ENCODE measurements around the gene OTOS.

Gene OTOS

DNA sequence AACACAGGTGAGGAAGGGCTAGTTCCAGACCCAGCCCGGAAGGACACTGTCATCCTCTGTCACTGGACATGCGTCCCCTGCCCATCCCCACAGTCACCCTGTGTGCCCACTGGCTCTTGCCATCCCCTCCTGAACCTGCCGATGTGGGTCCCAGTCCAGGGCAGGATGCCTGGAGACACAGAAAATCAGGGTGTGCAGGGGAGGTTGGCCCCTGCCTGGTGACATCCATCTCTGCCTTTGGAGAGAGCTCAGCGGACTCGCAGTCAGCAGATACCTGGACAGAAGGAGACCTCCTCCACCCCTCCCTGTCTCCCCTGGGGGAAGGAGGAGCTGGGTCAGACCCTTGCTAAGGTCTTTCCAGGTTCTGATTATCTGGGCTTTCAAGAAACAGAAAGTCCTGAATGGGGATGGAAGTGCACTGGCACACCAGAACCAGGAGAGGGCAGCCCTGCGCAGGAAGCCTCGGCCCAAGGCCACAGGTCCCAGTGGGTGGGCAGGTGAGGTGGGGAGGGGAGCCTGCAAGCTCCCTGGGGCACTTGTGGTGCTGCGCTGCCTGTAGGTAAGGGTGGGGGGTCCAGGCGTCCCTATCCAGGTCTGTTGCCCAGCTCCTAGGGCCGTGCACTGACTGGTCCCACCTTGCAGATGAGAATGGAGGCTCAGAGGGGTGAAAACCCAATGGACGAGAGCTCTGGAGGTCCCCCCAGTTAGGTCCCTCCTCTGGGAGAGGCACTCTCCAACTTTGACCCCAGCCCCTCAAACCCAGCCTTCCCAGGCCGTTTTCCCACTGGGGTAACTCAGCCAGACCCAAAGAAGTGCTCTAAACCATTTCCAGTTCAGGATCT is 9.7 kb upstream of the OTOS start:
- WGBS, 2 experiments (ENCODE audit: insufficient coverage in 2 of 2), result 29 to 31% methylated on average over 8 of the region's 12 CpGs
- Histone ChIP-seq H3K4me1 (ENCODE audit: control insufficient read depth, insufficient read depth, low read length, poor library complexity, severe bottlenecking) (no peaks in the 10 kb centered on the region), H3K4me3 (ENCODE audit: extremely low read depth, insufficient read depth, low read length, poor library complexity, severe bottlenecking) (no peak overlapping the region), H3K36me3 (ENCODE audit: control insufficient read depth, insufficient read depth, low read length) (no peaks in the 10 kb centered on the region), H3K27ac (ENCODE audit: low read depth, low read length, severe bottlenecking) (no peak overlapping the region), H3K9me3 (ENCODE audit: control insufficient read depth, low read length) (no peaks in the 10 kb centered on the region)

DNA sequence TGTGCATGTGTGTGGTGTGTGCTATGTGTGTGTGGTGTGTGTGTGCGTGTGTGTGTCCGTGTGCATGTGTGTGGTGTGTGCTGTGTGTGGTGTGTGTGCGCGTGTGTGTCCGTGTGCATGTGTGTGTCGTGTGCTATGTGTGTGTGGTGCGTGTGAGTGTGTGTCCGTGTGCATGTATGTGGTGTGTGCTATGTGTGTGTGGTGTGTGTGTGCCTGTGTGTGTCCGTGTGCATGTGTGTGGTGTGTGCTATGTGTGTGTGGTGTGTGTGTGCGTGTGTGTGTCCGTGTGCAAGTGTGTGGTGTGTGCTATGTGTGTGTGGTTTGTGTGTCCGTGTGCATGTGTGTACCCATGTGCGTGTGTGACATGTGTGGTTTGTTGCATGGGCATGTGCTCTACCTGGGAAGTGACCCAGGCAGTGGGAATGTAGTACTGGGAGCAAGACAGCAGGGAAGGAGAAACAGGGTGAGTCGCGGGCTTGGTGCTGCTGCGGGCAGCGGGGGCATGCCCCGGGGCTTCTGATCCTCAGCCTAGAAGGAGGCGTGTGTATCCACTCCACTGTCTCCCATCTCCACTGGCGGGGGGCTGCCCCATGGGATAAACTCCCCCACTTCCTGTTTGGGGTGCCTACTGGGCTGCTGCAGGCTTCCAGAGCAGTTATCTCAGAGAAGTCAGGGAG is 7.6 kb upstream of the OTOS start:
- H3K4me1 ChIP-seq (ENCODE audit: control insufficient read depth, insufficient read depth, low read length, poor library complexity, severe bottlenecking), result peaks cover 7% of the 10 kb centered on the region
- WGBS, 2 experiments (ENCODE audit: insufficient coverage in 2 of 2), result 88 to 89% methylated on average over 10 to 13 of the region's 20 CpGs
- no peak overlapping the region for H3K27ac ChIP-seq (ENCODE audit: low read depth, low read length, severe bottlenecking)
- H3K36me3 ChIP-seq (ENCODE audit: control insufficient read depth, insufficient read depth, low read length), result no peaks in the 10 kb centered on the region
- no peak overlapping the region for H3K4me3 ChIP-seq (ENCODE audit: extremely low read depth, insufficient read depth, low read length, poor library complexity, severe bottlenecking)
- no peaks in the 10 kb centered on the region for H3K9me3 ChIP-seq (ENCODE audit: control insufficient read depth, low read length)

DNA sequence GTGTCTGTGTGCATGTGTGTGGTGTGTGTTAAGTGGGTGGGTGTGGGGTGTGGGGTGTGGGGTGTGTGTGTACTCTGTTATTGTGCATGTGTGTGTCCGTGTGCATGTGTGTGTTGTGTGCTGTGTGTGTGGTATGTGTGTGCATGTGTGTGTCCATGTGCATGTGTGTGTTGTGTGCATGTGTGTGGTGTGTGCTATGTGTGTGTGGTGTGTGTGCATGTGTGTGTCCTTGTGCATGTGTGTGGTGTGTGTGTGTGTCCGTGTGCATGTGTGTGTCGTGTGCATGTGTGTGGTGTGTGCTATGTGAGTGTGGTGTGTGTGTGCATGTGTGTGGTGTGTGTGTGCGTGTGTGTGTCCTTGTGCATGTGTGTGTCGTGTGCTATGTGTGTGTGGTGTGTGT is 6.9 kb upstream of the OTOS start:
- no peaks in the 10 kb centered on the region for H3K9me3 ChIP-seq (ENCODE audit: control insufficient read depth, low read length)
- H3K4me1 ChIP-seq (ENCODE audit: control insufficient read depth, insufficient read depth, low read length, poor library complexity, severe bottlenecking), result peaks cover 7% of the 10 kb centered on the region
- no peak overlapping the region for H3K27ac ChIP-seq (ENCODE audit: low read depth, low read length, severe bottlenecking)
- H3K4me3 ChIP-seq (ENCODE audit: extremely low read depth, insufficient read depth, low read length, poor library complexity, severe bottlenecking), result no peak overlapping the region
- H3K36me3 ChIP-seq (ENCODE audit: control insufficient read depth, insufficient read depth, low read length), result no peaks in the 10 kb centered on the region
- WGBS, 2 experiments (ENCODE audit: insufficient coverage in 2 of 2), result 92 to 93% methylated on average over 5 of the region's 5 CpGs

DNA sequence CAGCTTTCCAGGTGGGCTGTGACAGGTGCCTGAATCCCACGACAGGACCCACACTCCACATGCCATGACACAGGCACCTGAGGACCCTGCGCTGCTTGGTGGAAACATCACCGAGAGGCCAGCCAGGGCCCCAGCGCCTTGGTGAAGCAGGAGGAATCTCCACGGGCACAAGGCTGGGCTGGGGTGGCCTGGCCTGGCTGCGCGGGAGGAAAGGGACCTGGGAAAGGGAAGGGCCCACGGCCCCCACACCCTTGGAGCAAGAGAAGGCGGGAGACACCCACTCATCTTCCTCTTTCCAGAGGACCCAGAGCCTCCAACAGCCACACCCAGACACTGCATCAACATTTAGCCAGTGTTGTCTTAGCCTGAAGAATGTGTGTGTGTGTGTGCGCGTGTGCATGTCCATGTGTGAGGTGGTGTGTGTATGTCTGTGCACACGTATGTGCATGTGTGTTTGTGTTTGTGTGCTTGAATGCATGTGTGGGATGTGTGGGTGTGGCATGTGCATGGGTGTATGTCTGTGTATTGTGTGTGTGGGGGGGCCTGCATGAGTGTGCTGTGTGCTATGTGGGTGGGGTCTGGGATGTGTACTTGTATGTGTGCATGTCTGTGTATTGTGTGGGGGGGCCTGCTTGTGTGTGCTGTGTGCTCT is 6.3 kb upstream of the OTOS start:
- WGBS, 2 experiments (ENCODE audit: insufficient coverage in 2 of 2), result 87 to 89% methylated on average over 9 to 10 of the region's 12 CpGs
- H3K27ac ChIP-seq (ENCODE audit: low read depth, low read length, severe bottlenecking), result no peak overlapping the region
- H3K4me1 ChIP-seq (ENCODE audit: control insufficient read depth, insufficient read depth, low read length, poor library complexity, severe bottlenecking), result peaks cover 7% of the 10 kb centered on the region
- no peaks in the 10 kb centered on the region for H3K36me3 ChIP-seq (ENCODE audit: control insufficient read depth, insufficient read depth, low read length)
- no peak overlapping the region for H3K4me3 ChIP-seq (ENCODE audit: extremely low read depth, insufficient read depth, low read length, poor library complexity, severe bottlenecking)
- no peaks in the 10 kb centered on the region for H3K9me3 ChIP-seq (ENCODE audit: control insufficient read depth, low read length)

DNA sequence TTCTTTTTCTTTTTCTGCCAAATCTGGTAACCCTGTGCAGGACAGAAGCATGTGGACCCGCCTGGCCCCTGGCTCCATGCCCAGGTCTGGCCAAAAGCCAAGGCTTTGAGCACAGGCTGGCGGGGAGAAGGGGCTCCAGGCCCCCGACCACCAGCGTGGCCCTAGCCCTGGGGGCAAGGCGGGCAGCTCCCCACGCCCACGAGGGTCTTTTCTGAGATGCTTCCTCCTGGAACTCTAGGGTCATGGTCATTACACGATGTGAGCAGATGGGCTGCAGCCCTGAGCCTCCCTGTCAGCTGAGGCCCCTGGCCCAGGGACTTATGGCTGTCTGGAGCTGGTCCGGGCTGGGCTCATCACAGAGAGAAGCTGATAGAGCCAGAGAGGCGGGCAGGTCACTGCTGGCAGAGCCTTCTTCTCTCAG is 5.7 kb upstream of the OTOS start:
- 89 to 94% methylated on average over 8 to 10 of the region's 10 CpGs for WGBS, 2 experiments (ENCODE audit: insufficient coverage in 2 of 2)
- H3K4me1 ChIP-seq (ENCODE audit: control insufficient read depth, insufficient read depth, low read length, poor library complexity, severe bottlenecking), result peaks cover 7% of the 10 kb centered on the region
- no peak overlapping the region for H3K4me3 ChIP-seq (ENCODE audit: extremely low read depth, insufficient read depth, low read length, poor library complexity, severe bottlenecking)
- H3K36me3 ChIP-seq (ENCODE audit: control insufficient read depth, insufficient read depth, low read length), result no peaks in the 10 kb centered on the region
- H3K27ac ChIP-seq (ENCODE audit: low read depth, low read length, severe bottlenecking), result no peak overlapping the region
- no peaks in the 10 kb centered on the region for H3K9me3 ChIP-seq (ENCODE audit: control insufficient read depth, low read length)

DNA sequence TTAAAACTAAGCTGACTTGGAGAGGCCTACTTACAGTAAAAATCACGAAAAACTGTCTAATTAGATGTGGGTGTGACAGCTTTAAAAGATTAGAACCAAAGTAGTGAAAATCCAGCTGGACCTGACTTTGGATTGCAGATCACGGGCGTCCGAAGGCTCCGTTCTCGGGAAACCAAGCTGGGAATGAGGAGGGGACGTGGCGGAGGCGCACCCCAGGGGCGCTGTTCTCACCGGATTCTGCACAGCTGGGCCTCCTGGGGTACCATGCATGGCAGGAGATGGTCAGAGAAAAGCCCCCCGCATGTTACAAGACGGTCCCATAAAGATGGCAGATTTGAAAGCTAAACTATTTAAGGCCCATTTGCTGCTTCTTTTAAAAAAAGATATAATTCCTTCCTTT is 5.0 kb upstream of the OTOS start:
- no peak overlapping the region for H3K27ac ChIP-seq (ENCODE audit: low read depth, low read length, severe bottlenecking)
- H3K4me1 ChIP-seq (ENCODE audit: control insufficient read depth, insufficient read depth, low read length, poor library complexity, severe bottlenecking), result peaks cover 7% of the 10 kb centered on the region
- H3K36me3 ChIP-seq (ENCODE audit: control insufficient read depth, insufficient read depth, low read length), result no peaks in the 10 kb centered on the region
- no peaks in the 10 kb centered on the region for H3K9me3 ChIP-seq (ENCODE audit: control insufficient read depth, low read length)
- H3K4me3 ChIP-seq (ENCODE audit: extremely low read depth, insufficient read depth, low read length, poor library complexity, severe bottlenecking), result no peak overlapping the region
- 88 to 91% methylated on average over 11 to 12 of the region's 13 CpGs for WGBS, 2 experiments (ENCODE audit: insufficient coverage in 2 of 2)

DNA sequence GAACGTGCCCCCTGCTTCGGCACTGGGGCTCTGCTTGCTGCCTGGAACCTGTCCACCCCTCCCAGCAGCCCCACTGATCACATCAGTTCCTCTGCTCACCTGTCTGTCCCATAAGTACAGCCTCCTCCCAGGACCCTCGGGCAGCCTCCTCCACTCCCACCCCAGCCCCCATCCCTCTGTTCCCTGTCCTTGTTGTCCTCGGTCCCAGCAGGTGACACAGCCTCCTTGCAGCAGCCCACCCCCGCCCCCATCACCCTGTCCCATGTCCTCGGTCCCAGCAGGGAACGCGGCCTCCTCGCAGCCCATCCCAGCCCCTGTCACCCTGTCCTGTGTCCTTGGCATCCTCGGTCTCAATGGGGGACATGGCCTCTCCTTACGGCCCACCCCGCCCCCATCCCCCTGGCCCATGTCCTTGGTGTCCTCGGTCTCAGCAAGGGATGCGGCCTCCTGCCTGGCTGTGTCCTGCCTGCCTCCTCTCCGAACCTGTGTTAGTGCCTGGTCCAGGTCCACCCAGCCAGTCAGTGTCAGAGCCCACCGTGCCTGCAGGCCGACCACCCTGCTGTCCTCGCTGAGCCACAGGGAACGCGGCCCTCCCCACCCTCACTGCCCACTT is 4.3 kb upstream of the OTOS start:
- Histone ChIP-seq H3K4me3 (ENCODE audit: extremely low read depth, insufficient read depth, low read length, poor library complexity, severe bottlenecking) (no peak overlapping the region), H3K4me1 (ENCODE audit: control insufficient read depth, insufficient read depth, low read length, poor library complexity, severe bottlenecking) (peaks cover 7% of the 10 kb centered on the region), H3K9me3 (ENCODE audit: control insufficient read depth, low read length) (no peaks in the 10 kb centered on the region), H3K36me3 (ENCODE audit: control insufficient read depth, insufficient read depth, low read length) (no peaks in the 10 kb centered on the region), H3K27ac (ENCODE audit: low read depth, low read length, severe bottlenecking) (no peak overlapping the region)
- 91 to 93% methylated on average over 14 to 17 of the region's 20 CpGs for WGBS, 2 experiments (ENCODE audit: insufficient coverage in 2 of 2)

DNA sequence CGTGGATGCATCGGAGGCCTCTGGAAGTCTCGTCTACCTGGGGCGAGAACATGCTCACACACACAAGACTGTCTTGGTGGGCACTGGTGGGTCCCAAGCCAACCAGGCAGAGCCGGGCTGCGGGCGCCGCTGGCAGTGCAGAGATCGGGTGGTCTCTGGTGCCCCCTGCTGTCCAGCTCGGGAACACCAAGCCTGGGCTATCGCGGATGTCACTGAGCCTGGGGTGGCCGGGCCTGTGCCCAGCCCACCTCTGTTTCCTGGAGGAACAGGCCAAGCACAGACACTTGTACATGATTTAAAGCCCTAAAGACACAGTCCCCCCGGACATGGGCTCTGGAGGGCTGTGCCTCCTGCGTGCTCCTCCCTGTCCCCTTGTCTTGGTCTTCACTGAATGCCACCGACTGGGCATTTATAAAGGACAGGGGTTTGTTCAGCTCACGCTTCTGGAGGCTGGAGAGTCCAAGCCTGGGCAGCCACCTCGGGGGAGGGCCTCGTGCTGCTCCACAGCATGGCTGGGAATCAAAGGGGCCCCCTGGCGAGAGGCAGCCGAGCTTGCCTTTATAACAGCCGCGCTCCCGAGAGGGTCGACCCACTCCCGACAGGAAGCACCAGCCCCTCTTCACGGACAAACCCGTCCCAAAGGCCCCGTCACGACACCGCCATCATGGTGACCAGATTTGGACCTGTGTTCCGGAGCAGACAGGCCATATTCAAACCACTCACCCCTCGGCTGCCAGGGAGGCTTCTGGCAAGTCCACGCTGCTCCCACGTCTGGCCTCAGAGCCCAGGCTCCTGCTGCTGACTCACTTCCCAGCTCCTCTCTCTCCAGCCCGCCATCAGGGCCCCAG is 3.6 kb upstream of the OTOS start:
- Histone ChIP-seq H3K9me3 (ENCODE audit: control insufficient read depth, low read length) (no peaks in the 10 kb centered on the region), H3K4me3 (ENCODE audit: extremely low read depth, insufficient read depth, low read length, poor library complexity, severe bottlenecking) (no peak overlapping the region), H3K27ac (ENCODE audit: low read depth, low read length, severe bottlenecking) (no peak overlapping the region), H3K36me3 (ENCODE audit: control insufficient read depth, insufficient read depth, low read length) (no peaks in the 10 kb centered on the region), H3K4me1 (ENCODE audit: control insufficient read depth, insufficient read depth, low read length, poor library complexity, severe bottlenecking) (peaks cover 7% of the 10 kb centered on the region)
- 49 to 51% methylated on average over 35 to 36 of the region's 36 CpGs for WGBS, 2 experiments (ENCODE audit: insufficient coverage in 2 of 2)

DNA sequence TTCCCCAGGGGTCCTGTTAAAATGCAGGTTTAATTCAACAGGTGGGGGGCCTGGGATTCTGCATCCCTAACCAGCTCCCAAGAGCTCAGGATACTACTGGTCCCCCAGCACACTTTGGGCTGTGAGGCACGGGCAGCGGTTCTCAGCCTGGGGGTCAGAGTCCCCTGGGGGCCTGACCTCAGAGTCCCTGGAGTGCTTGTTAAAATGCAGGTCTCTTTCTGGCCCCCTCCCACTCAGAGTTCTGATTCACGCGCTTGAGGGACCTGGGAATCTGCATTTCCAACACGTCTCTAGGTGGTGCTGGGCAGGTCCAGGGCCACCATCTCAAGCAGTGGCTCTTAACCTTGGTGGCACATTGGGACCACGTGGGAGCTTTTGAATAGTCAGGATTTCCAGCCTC is 2.8 kb upstream of the OTOS start:
- Histone ChIP-seq H3K27ac (ENCODE audit: low read depth, low read length, severe bottlenecking) (no peak overlapping the region), H3K4me3 (ENCODE audit: extremely low read depth, insufficient read depth, low read length, poor library complexity, severe bottlenecking) (no peak overlapping the region), H3K36me3 (ENCODE audit: control insufficient read depth, insufficient read depth, low read length) (no peaks in the 10 kb centered on the region), H3K4me1 (ENCODE audit: control insufficient read depth, insufficient read depth, low read length, poor library complexity, severe bottlenecking) (peaks cover 7% of the 10 kb centered on the region), H3K9me3 (ENCODE audit: control insufficient read depth, low read length) (no peaks in the 10 kb centered on the region)
- WGBS, 2 experiments (ENCODE audit: insufficient coverage in 2 of 2), result 68 to 78% methylated on average over 5 to 6 of the region's 6 CpGs

DNA sequence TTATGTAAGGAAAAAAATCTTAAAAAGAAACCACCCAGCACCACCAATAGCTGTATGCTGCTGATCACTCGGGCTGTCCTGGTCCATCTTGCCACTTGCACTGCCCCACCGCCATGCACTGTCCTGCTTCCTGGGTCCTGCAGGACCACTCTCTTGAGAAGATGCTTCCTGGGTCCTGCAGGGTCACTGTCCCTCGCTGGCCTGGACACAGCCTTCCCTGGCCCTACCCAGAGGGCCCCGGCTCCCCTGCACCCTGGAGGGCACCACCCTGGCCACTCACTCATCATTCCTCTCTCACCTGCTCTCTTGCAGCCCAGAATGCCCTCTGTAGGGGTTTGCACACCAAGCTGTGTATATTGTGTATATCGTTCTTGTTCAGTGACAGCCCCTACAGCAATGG is 2.4 kb upstream of the OTOS start:
- Histone ChIP-seq H3K4me1 (ENCODE audit: control insufficient read depth, insufficient read depth, low read length, poor library complexity, severe bottlenecking) (peaks cover 7% of the 10 kb centered on the region), H3K36me3 (ENCODE audit: control insufficient read depth, insufficient read depth, low read length) (no peaks in the 10 kb centered on the region), H3K9me3 (ENCODE audit: control insufficient read depth, low read length) (no peaks in the 10 kb centered on the region), H3K4me3 (ENCODE audit: extremely low read depth, insufficient read depth, low read length, poor library complexity, severe bottlenecking) (no peak overlapping the region), H3K27ac (ENCODE audit: low read depth, low read length, severe bottlenecking) (no peak overlapping the region)
- WGBS, 2 experiments (ENCODE audit: insufficient coverage in 2 of 2), result 69 to 100% methylated on average over 3 to 4 of the region's 5 CpGs
